ENCODE results near the gene ATP9B. TPM values are rescaled to one million over a fixed set of nuclear protein-coding genes. Genes with fewer than 3 reads are reported as not detected.
A peak's percentile ranks its signal among the peaks of the same experiment; 100 is the strongest.

The ATP9B gene
- total RNA-seq, 2 donors from 2014 or later, result 22.5 to 72.9 TPM

GRCh38 chr18:79216176-79216575 lies 147.0 kb downstream of the ATP9B start:
- DNase-seq (ENCODE audit: low spot score) (no peak), ATAC-seq (ENCODE audit: insufficient number of reproducible peaks, low FRiP score, low read depth) (no peak)
- Histone ChIP-seq H3K27me3 (replicated peaks; ENCODE audit: insufficient read depth) (no peaks in the 10 kb centered on the region), H3K4me1 (ENCODE audit: control insufficient read depth in 1 of 2, low read depth in 2 of 2) (no peaks in the 10 kb centered on the region), H3K4me3 (no peak overlapping the region), H3K36me3 (no peaks in the 10 kb centered on the region), H3K9me3 (no peaks in the 10 kb centered on the region), H3K27ac (no peak overlapping the region)
- TF ChIP-seq CTCF (IDR thresholded peaks at IDR 0.05), result no peak

- no peaks in the 10 kb centered on the region for H3K9me3 ChIP-seq
- H3K4me3 ChIP-seq, result peak overlapping the region; percentile 18
- ATAC-seq (ENCODE audit: insufficient number of reproducible peaks, low FRiP score, low read depth), result no peak
- H3K27me3 ChIP-seq (replicated peaks; ENCODE audit: insufficient read depth), result no peaks in the 10 kb centered on the region
- no peak for DNase-seq (ENCODE audit: low spot score)
- TF ChIP-seq CTCF (IDR thresholded peaks at IDR 0.05), result no peak
- H3K4me1 ChIP-seq (ENCODE audit: control insufficient read depth in 1 of 2, low read depth in 2 of 2), result no peaks in the 10 kb centered on the region
- no peaks in the 10 kb centered on the region for H3K36me3 ChIP-seq
- peak overlapping the region; percentile 14 to 62 for H3K27ac ChIP-seq
These were observed 148.9 kb downstream of the ATP9B start for GRCh38 chr18:79217979-79218604.

- DNase-seq (ENCODE audit: low spot score) (no peak), ATAC-seq (ENCODE audit: insufficient number of reproducible peaks, low FRiP score, low read depth) (no peak)
- no peaks in the 10 kb centered on the region for H3K27me3 ChIP-seq (replicated peaks; ENCODE audit: insufficient read depth)
- peak overlapping the region; percentile 18 for H3K4me3 ChIP-seq
- H3K4me1 ChIP-seq (ENCODE audit: control insufficient read depth in 1 of 2, low read depth in 2 of 2), result no peaks in the 10 kb centered on the region
- H3K36me3 ChIP-seq, result no peaks in the 10 kb centered on the region
- H3K27ac ChIP-seq, result peak overlapping the region; percentile 14 to 62
- TF ChIP-seq CTCF (IDR thresholded peaks at IDR 0.05), result no peak
- no peaks in the 10 kb centered on the region for H3K9me3 ChIP-seq
These were observed 149.5 kb downstream of the ATP9B start for GRCh38 chr18:79218605-79219190.

GRCh38 chr18:79221136-79221535 lies 151.9 kb downstream of the ATP9B start:
- no peak for TF ChIP-seq CTCF (IDR thresholded peaks at IDR 0.05)
- DNase-seq (ENCODE audit: low spot score), result no peak

GRCh38 chr18:79222790-79223189 lies 153.6 kb downstream of the ATP9B start:
- no peak for ATAC-seq (ENCODE audit: insufficient number of reproducible peaks, low FRiP score, low read depth)
- Histone ChIP-seq H3K27ac (no peak overlapping the region), H3K36me3 (no peaks in the 10 kb centered on the region), H3K27me3 (replicated peaks; ENCODE audit: insufficient read depth) (no peaks in the 10 kb centered on the region), H3K4me3 (no peak overlapping the region), H3K4me1 (ENCODE audit: control insufficient read depth in 1 of 2, low read depth in 2 of 2) (no peaks in the 10 kb centered on the region), H3K9me3 (no peaks in the 10 kb centered on the region)
- TF ChIP-seq CTCF (IDR thresholded peaks at IDR 0.05), result no peak
- DNase-seq (ENCODE audit: low spot score), result no peak

More at GRCh38 chr18:79221136-79221535, 151.9 kb downstream of the ATP9B start:
- Histone ChIP-seq H3K27ac (no peak overlapping the region), H3K36me3 (no peaks in the 10 kb centered on the region), H3K9me3 (no peaks in the 10 kb centered on the region), H3K4me3 (no peak overlapping the region), H3K4me1 (ENCODE audit: control insufficient read depth in 1 of 2, low read depth in 2 of 2) (no peaks in the 10 kb centered on the region), H3K27me3 (replicated peaks; ENCODE audit: insufficient read depth) (no peaks in the 10 kb centered on the region)
- no peak for ATAC-seq (ENCODE audit: insufficient number of reproducible peaks, low FRiP score, low read depth)

Data from thoracic aorta (tissue), 2 donors.